IMR-90 (cell line): Measurements from ENCODE around the gene RIPPLY1.

Experiments used
- BHLHE40 ChIP-seq: fragments of 150-350 bp; IDR thresholded peaks from 2 replicates; pipeline ENCODE4 v1.6.1; 2016; ENCODE audit warnings: mild to moderate bottlenecking, low read depth, low read length
- FOS ChIP-seq: fragments of 150-350 bp; IDR thresholded peaks from 2 replicates; pipeline ENCODE4 v1.6.1; 2016; ENCODE audit warnings: low read depth, low read length
- MAFK ChIP-seq: IDR thresholded peaks from 2 replicates; pipeline ENCODE4 v1.6.1; 2012; ENCODE audit warnings: low read depth, low read length, improper control_type of control experiment
- MAZ ChIP-seq: IDR thresholded peaks from 2 replicates; pipeline ENCODE4 v1.6.1; 2012; ENCODE audit warnings: low read depth, mild to moderate bottlenecking, low read length, improper control_type of control experiment, moderate library complexity, borderline replicate concordance
- MXI1 ChIP-seq: IDR thresholded peaks from 2 replicates; pipeline ENCODE4 v1.6.1; 2012; ENCODE audit warnings: low read depth, mild to moderate bottlenecking, low read length, moderate library complexity, borderline replicate concordance
- POLR2A ChIP-seq: IDR thresholded peaks from 2 replicates; pipeline ENCODE4 v1.6.1; 2012; ENCODE audit warnings: mild to moderate bottlenecking, low read depth, low read length
- RAD21 ChIP-seq: IDR thresholded peaks from 2 replicates; pipeline ENCODE4 v1.6.1; 2012; ENCODE audit warnings: low read length, improper control_type of control experiment
- RCOR1 ChIP-seq: IDR thresholded peaks from 2 replicates; pipeline ENCODE4 v1.6.1; 2012; ENCODE audit warnings: mild to moderate bottlenecking, low read length, improper control_type of control experiment; ENCODE audit not compliant: insufficient replicate concordance
- RFX5 ChIP-seq: IDR thresholded peaks from 2 replicates; pipeline ENCODE4 v1.8.0; 2012; ENCODE audit warnings: low read depth, mild to moderate bottlenecking, low read length, moderate library complexity
- SMC3 ChIP-seq: fragments of 150-350 bp; IDR thresholded peaks from 2 replicates; pipeline ENCODE4 v1.6.1; 2016; ENCODE audit warnings: low read depth, mild to moderate bottlenecking, antibody characterized with exemption, low read length, moderate library complexity
- TF ChIP-seq, protein P1 (sequence below): conservative IDR thresholded peaks from 2 replicates; pipeline ENCODE4 v1.5.1; 2012; ENCODE audit warnings: mild to moderate bottlenecking, low read depth, low read length, improper control_type of control experiment
- TF ChIP-seq, protein P2 (sequence below): fragments of 150-350 bp; IDR thresholded peaks from 2 replicates; pipeline ENCODE4 v1.6.1; 2017; ENCODE audit warnings: mild to moderate bottlenecking, antibody characterized with exemption, low read length, low read depth

DNA sequence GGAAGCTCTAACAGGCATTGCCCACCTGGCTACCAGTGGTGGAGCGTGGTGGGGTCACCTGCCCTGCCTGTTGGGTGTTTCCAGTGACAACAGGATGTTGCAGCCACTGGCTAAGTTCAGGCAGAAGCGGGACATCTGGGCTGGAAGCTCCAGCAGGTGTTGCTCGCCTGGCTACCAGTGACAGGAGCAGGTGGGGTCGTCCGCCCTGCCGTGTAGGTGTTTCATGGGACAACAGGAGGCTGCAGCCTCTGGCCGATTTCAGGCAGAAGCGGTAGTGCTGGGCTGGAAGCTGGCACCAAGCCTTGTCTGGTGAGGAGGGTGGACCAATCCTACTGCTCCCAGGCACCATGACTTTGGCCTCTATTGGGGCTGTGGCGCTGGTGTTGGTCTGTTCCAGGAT lies 39.4 kb downstream of the RIPPLY1 start:
- TF ChIP-seq, protein P1, sequence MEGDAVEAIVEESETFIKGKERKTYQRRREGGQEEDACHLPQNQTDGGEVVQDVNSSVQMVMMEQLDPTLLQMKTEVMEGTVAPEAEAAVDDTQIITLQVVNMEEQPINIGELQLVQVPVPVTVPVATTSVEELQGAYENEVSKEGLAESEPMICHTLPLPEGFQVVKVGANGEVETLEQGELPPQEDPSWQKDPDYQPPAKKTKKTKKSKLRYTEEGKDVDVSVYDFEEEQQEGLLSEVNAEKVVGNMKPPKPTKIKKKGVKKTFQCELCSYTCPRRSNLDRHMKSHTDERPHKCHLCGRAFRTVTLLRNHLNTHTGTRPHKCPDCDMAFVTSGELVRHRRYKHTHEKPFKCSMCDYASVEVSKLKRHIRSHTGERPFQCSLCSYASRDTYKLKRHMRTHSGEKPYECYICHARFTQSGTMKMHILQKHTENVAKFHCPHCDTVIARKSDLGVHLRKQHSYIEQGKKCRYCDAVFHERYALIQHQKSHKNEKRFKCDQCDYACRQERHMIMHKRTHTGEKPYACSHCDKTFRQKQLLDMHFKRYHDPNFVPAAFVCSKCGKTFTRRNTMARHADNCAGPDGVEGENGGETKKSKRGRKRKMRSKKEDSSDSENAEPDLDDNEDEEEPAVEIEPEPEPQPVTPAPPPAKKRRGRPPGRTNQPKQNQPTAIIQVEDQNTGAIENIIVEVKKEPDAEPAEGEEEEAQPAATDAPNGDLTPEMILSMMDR = no peak
- no peak for TF ChIP-seq MAZ
- no peak for TF ChIP-seq MAFK
- TF ChIP-seq RAD21 = no peak
- TF ChIP-seq POLR2A = no peak
- TF ChIP-seq RFX5 = no peak
- TF ChIP-seq FOS = no peak
- no peak for TF ChIP-seq BHLHE40
- TF ChIP-seq RCOR1 = no peak
- no peak for TF ChIP-seq MXI1
- no peak for TF ChIP-seq SMC3
- TF ChIP-seq, protein P2, sequence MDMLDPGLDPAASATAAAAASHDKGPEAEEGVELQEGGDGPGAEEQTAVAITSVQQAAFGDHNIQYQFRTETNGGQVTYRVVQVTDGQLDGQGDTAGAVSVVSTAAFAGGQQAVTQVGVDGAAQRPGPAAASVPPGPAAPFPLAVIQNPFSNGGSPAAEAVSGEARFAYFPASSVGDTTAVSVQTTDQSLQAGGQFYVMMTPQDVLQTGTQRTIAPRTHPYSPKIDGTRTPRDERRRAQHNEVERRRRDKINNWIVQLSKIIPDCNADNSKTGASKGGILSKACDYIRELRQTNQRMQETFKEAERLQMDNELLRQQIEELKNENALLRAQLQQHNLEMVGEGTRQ = no peak
